Esophagus squamous epithelium (tissue), 4 donors: ENCODE data around the gene GATA5.

ENCODE experiments used
- POLR2A ChIP-seq, 4 donors: fragments of 450-650 bp; IDR thresholded peaks; one replicate each; pipeline ENCODE4 v1.6.1; 2017; ENCODE audit warnings: antibody characterized with exemption in 4 of 4, mild to moderate bottlenecking in 4 of 4, moderate library complexity in 3 of 4
- TF ChIP-seq, protein P1 (sequence below), 6 experiments: fragments of 450-650 bp in 4 of 6; fragments of 200-600 bp in 2 of 6; sonication (generic) in 2 of 6; IDR thresholded peaks; one replicate each; pipeline ENCODE4 v1.5.1; 2016 to 2019; ENCODE audit warnings: antibody characterized with exemption in 6 of 6, mild to moderate bottlenecking in 4 of 6, moderate library complexity in 4 of 6

DNA sequence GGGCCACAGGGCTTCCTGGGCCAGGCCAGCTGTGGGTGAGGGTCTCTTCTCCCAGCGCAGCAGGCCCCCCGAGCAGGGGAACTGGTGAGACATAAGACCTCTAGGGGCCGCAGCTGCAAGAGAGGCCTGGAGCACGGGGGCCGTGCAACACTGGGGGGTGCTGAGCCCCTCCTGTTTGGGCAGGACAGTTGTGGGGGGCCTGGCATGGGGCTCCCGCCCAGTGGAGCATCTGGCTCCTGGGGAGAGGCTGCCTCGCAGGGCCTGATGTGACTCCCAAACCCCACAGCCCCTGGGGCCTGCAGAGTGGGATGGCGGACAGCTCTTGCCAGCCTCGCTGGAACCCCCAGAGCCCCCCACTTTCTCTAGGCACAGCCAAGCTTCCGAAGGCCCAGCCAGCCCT lies 16.9 kb upstream of the GATA5 start:
- TF ChIP-seq, protein P1, sequence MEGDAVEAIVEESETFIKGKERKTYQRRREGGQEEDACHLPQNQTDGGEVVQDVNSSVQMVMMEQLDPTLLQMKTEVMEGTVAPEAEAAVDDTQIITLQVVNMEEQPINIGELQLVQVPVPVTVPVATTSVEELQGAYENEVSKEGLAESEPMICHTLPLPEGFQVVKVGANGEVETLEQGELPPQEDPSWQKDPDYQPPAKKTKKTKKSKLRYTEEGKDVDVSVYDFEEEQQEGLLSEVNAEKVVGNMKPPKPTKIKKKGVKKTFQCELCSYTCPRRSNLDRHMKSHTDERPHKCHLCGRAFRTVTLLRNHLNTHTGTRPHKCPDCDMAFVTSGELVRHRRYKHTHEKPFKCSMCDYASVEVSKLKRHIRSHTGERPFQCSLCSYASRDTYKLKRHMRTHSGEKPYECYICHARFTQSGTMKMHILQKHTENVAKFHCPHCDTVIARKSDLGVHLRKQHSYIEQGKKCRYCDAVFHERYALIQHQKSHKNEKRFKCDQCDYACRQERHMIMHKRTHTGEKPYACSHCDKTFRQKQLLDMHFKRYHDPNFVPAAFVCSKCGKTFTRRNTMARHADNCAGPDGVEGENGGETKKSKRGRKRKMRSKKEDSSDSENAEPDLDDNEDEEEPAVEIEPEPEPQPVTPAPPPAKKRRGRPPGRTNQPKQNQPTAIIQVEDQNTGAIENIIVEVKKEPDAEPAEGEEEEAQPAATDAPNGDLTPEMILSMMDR (IDR thresholded peaks at IDR 0.05) = no peak
- TF ChIP-seq POLR2A (IDR thresholded peaks at IDR 0.05) = no peak
